IMR-90 (cell line): Measurements from ENCODE around the gene ARRB1. TPM values are rescaled to one million over a fixed set of nuclear protein-coding genes. Genes with fewer than 3 reads are reported as not detected.

Experiments used
- ATAC-seq: fragments of 200-7000 bp; cut with Tn5 transposase; 2 replicates; pipeline ENCODE4 v1.9.1; 2020; ENCODE audit warnings: low read depth, mild to moderate bottlenecking, moderate library complexity
- BruUV-seq: library from RNA; stranded (reverse); fragments of 400-500 nt; replicated peaks from 2 replicates; lab custom pipeline; 2021; lab: Mats Ljungman, UMichigan
- CTCF ChIA-PET: fragments of 300-600 bp; formaldehyde crosslinking; extraction: SDS; loops from one replicate; lab custom pipeline; 2021; ENCODE audit warnings: antibody characterized with exemption; lab: Yijun Ruan, JAX
- POLR2A ChIA-PET: fragments of 300-600 bp; sonication (Branson Sonifier 250); formaldehyde crosslinking; loops from one replicate; lab custom pipeline; 2022; ENCODE audit warnings: antibody characterized with exemption; ENCODE audit not compliant: unreplicated experiment; lab: Charles Lee
- DNase-seq: peaks from one replicate; pipeline ENCODE4 v3.0.0; 2013
- H2AFZ ChIP-seq: replicated peaks from 2 replicates; pipeline ENCODE3; 2013; ENCODE audit warnings: low read length, mild to moderate bottlenecking; ENCODE audit not compliant: poor library complexity
- H2AK5ac ChIP-seq: 2 replicates; pipeline ENCODE4 v1.6.1; 2013; ENCODE audit warnings: low read depth, low read length, inconsistent platforms
- H2AK9ac ChIP-seq: replicated peaks from 2 replicates; pipeline ENCODE3; 2013; ENCODE audit warnings: mild to moderate bottlenecking, low read depth, low read length, moderate library complexity; ENCODE audit not compliant: poor library complexity
- H2BK120ac ChIP-seq: 2 replicates; pipeline ENCODE4 v1.6.1; 2013; ENCODE audit warnings: low read depth, low read length, inconsistent platforms
- H2BK15ac ChIP-seq: 3 replicates; pipeline ENCODE4 v1.6.1; 2013; ENCODE audit warnings: low read depth, low read length, inconsistent platforms
- H2BK20ac ChIP-seq: 2 replicates; pipeline ENCODE4 v1.6.1; 2013; ENCODE audit warnings: low read depth, mild to moderate bottlenecking, inconsistent platforms, low read length, moderate library complexity
- H2BK5ac ChIP-seq: 2 replicates; pipeline ENCODE4 v1.6.1; 2013; ENCODE audit warnings: mild to moderate bottlenecking, low read depth, low read length, inconsistent platforms; ENCODE audit not compliant: poor library complexity, severe bottlenecking
- H3K14ac ChIP-seq: replicated peaks from 2 replicates; pipeline ENCODE4 v1.6.1; 2013; ENCODE audit warnings: low read depth, low read length, inconsistent platforms
- H3K18ac ChIP-seq: 2 replicates; pipeline ENCODE4 v1.6.1; 2013; ENCODE audit warnings: low read depth, low read length, control low read depth
- H3K23ac ChIP-seq: 2 replicates; pipeline ENCODE4 v1.6.1; 2013; ENCODE audit warnings: low read depth, low read length, inconsistent platforms
- H3K27ac ChIP-seq: 2 replicates; pipeline ENCODE4 v1.5.1; 2013; ENCODE audit warnings: mild to moderate bottlenecking, control low read depth, low read length; ENCODE audit not compliant: insufficient read depth
- H3K27me3 ChIP-seq: 2 replicates; pipeline ENCODE4 v1.6.1; 2013; ENCODE audit warnings: low read length; ENCODE audit not compliant: control insufficient read depth, insufficient read depth
- H3K36me3 ChIP-seq: 2 replicates; pipeline ENCODE4 v1.6.1; 2013; ENCODE audit warnings: low read length, mixed read lengths; ENCODE audit not compliant: control insufficient read depth, insufficient read depth
- H3K4ac ChIP-seq: 2 replicates; pipeline ENCODE4 v1.6.1; 2013; ENCODE audit warnings: low read depth, low read length, inconsistent platforms
- H3K4me1 ChIP-seq: 2 replicates; pipeline ENCODE4 v1.6.1; 2013; ENCODE audit warnings: low read length, mixed read lengths; ENCODE audit not compliant: control insufficient read depth, insufficient read depth
- H3K4me2 ChIP-seq: 2 replicates; pipeline ENCODE4 v1.6.1; 2013; ENCODE audit warnings: low read depth, mild to moderate bottlenecking, control low read depth, low read length, moderate library complexity
- H3K4me3 ChIP-seq: 2 replicates; pipeline ENCODE4 v1.5.1; 2013; ENCODE audit warnings: low read depth, mild to moderate bottlenecking, control low read depth, low read length, moderate library complexity; ENCODE audit not compliant: insufficient read depth
- H3K56ac ChIP-seq: 2 replicates; pipeline ENCODE4 v1.6.1; 2013; ENCODE audit warnings: low read length, inconsistent platforms; ENCODE audit not compliant: insufficient read depth; ENCODE audit errors: extremely low read depth
- H3K79me1 ChIP-seq, 2 experiments: 2 replicates each; pipeline ENCODE4 v1.6.1; 2013; ENCODE audit warnings: low read length in 2 of 2, inconsistent platforms in 1 of 2, low read depth in 1 of 2
- H3K9ac ChIP-seq: 2 replicates; pipeline ENCODE4 v1.6.1; 2013; ENCODE audit warnings: low read depth, low read length, control low read depth
- H3K9me1 ChIP-seq: 2 replicates; pipeline ENCODE4 v1.6.1; 2013; ENCODE audit warnings: low read length, inconsistent platforms; ENCODE audit not compliant: insufficient read depth
- H3K9me3 ChIP-seq: 2 replicates; pipeline ENCODE4 v1.6.1; 2013; ENCODE audit warnings: low read length; ENCODE audit not compliant: control insufficient read depth, insufficient read depth
- H4K20me1 ChIP-seq: 2 replicates; pipeline ENCODE4 v1.6.1; 2013; ENCODE audit warnings: low read length, inconsistent platforms; ENCODE audit not compliant: insufficient read depth
- H4K5ac ChIP-seq: 2 replicates; pipeline ENCODE4 v1.6.1; 2013; ENCODE audit warnings: mild to moderate bottlenecking, low read depth, low read length, control low read depth
- H4K8ac ChIP-seq, 2 experiments: 2 replicates each; pipeline ENCODE4 v1.6.1; 2013; ENCODE audit warnings: low read depth in 2 of 2, low read length in 2 of 2, control low read depth in 1 of 2, inconsistent platforms in 1 of 2
- H4K91ac ChIP-seq: 2 replicates; pipeline ENCODE4 v1.6.1; 2013; ENCODE audit warnings: low read depth, low read length, inconsistent platforms; ENCODE audit not compliant: insufficient read depth
- FOS ChIP-seq: fragments of 150-350 bp; IDR thresholded peaks from 2 replicates; pipeline ENCODE4 v1.6.1; 2016; ENCODE audit warnings: low read depth, low read length
- WGBS, 2 experiments: methylation state at CpG; one replicate each; pipeline versions ENCODE4 v1.1.5 to v1.1.7; 2013; ENCODE audit warnings: missing lambda C conversion rate in 2 of 2; ENCODE audit not compliant: insufficient read length in 1 of 2; ENCODE audit errors: extremely low coverage in 2 of 2; 5-methylcytosine and 5-hydroxymethylcytosine counted together
- dilution Hi-C: fragments of 300-500 bp; cut with HindIII; formaldehyde crosslinking; loops from one replicate; pipeline ENCODE4 v1.14.3; 2018; ENCODE audit warnings: low sequenced_read_pairs; ENCODE audit not compliant: unreplicated experiment
- in situ Hi-C: fragments of 300-500 bp; cut with MboI; formaldehyde crosslinking; loops from 3 replicates; pipeline ENCODE4 v1.14.3; 2019; ENCODE audit warnings: low sequenced_read_pairs, inconsistent platforms, mixed read lengths
- intact Hi-C: fragments of 100-400 bp; cut with micrococcal nuclease; formaldehyde crosslinking; loops from 2 replicates; pipeline ENCODE4 v1.10.0; 2022
- polyA plus RNA-seq, 3 experiments: library from polyadenylated mRNA; depleted of rRNA; stranded (reverse); fragments of >200 nt; gene quantifications; 2 replicates each; pipeline ENCODE4 v1.2.3, GENCODE V29; 2012; ENCODE audit warnings: low replicate concordance in 1 of 3
- total RNA-seq: library from RNA; depleted of rRNA; stranded (reverse); fragments of >200 nt; gene quantifications from 2 replicates; pipeline ENCODE4 v1.2.3, GENCODE V29; 2012
- TF ChIP-seq, protein P1 (sequence below): conservative IDR thresholded peaks from 2 replicates; pipeline ENCODE4 v1.5.1; 2012; ENCODE audit warnings: mild to moderate bottlenecking, low read depth, low read length, improper control_type of control experiment

ARRB1 gene
- total and polyA plus RNA-seq, 2 of the 4 experiments (the other 2 are of a cell fraction): 11.0 to 17.4 TPM

DNA sequence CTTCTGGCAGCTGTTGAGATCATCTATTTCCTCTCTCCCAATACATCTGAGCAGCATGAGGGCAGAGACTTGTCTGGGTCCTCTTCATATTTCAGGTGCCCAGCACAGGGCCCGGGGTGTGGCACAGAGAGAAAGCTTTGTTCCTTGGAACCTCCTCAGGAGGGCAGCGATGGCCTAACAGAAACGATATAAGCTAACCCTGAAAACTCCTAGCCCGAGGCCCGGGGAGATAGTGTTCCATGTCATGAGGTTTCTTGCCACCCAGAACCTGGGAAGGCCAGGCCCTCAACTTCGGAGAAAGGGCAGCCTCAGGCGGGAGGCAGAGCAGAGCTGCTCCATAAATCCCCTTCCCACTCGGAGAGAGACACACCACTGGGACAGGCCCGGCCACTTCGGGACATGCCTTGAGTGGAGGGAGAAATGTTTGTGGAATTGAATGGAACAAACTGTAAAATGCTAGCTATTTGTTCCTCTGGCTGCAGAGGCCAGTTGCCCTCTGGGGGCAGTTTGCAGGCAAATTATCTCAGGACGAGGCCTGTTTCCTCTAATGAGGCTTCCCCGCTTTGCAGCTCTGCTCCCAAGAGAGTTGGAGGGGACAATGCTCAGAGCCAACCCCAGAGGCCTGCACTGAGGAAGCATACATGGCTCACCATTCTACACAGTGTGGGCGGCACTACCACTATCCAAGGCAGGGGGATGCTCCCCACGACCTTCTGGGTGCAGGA, 11.6 kb downstream of the ARRB1 start:
- Histone ChIP-seq H2AK9ac (peak overlapping the region; percentile 77), H3K4me3 (no peak overlapping the region), H3K9me1 (peaks cover 25% of the 10 kb centered on the region; the same call in 1 of the 2 replicates), H3K9ac (peak overlapping the region; percentile 5; the same call in 1 of the 2 replicates), H3K27ac (peak overlapping the region; percentile 35; the same call in 1 of the 2 replicates), H3K4me1 (peaks cover 51% of the 10 kb centered on the region), H4K5ac (peak overlapping the region; percentile 22), H3K9me3 (no peaks in the 10 kb centered on the region), H2AK5ac (peak overlapping the region; percentile 37; the same call in 1 of the 2 replicates), H2AFZ (peak overlapping the region; percentile 79), H2BK15ac (no peak overlapping the region), H2BK20ac (peak overlapping the region; percentile 67), H4K91ac (peak overlapping the region; percentile 60; the same call in 1 of the 2 replicates), H2BK120ac (peak overlapping the region; percentile 47), H3K79me1 (peaks cover 0 to 8% of the 10 kb centered on the region in 2 experiments; a peak in 1 of 4 replicates), H3K23ac (no peak overlapping the region), H3K4ac (peak overlapping the region; percentile 83), H3K36me3 (no peaks in the 10 kb centered on the region), H3K27me3 (no peaks in the 10 kb centered on the region), H2BK5ac (no peak overlapping the region), H3K56ac (no peak overlapping the region), H3K14ac (peak overlapping the region; percentile 64; the same call in 1 of the 2 replicates), H4K8ac (peak overlapping the region in 1 of 2 experiments; percentile 67; a peak in 2 of 4 replicates), H3K18ac (peak overlapping the region; percentile 45), H3K4me2 (no peak overlapping the region; the same call in 1 of the 2 replicates), H4K20me1 (no peaks in the 10 kb centered on the region)
- intact Hi-C loops: no loop called here
- WGBS, 2 experiments: no CpG with 5 or more reads among the region's 14 CpGs
- POLR2A ChIA-PET: no interaction called here
- dilution Hi-C loops: no loop called here
- no peak for TF ChIP-seq FOS
- TF ChIP-seq, protein P1, sequence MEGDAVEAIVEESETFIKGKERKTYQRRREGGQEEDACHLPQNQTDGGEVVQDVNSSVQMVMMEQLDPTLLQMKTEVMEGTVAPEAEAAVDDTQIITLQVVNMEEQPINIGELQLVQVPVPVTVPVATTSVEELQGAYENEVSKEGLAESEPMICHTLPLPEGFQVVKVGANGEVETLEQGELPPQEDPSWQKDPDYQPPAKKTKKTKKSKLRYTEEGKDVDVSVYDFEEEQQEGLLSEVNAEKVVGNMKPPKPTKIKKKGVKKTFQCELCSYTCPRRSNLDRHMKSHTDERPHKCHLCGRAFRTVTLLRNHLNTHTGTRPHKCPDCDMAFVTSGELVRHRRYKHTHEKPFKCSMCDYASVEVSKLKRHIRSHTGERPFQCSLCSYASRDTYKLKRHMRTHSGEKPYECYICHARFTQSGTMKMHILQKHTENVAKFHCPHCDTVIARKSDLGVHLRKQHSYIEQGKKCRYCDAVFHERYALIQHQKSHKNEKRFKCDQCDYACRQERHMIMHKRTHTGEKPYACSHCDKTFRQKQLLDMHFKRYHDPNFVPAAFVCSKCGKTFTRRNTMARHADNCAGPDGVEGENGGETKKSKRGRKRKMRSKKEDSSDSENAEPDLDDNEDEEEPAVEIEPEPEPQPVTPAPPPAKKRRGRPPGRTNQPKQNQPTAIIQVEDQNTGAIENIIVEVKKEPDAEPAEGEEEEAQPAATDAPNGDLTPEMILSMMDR: 0 out of 2 replicates have a peak, but pooled peaks have one; percentile 9
- in situ Hi-C loops: no loop called here
- no TSS peak for BruUV-seq
- ATAC-seq (no peak; the same call in 1 of the 2 replicates), DNase-seq (no peak)
- CTCF ChIA-PET: interaction anchor here (0.5 to 1.4 kb wide), 3 partner anchors 17 to 49 kb away, joined by 3 to 5 read pairs (median 4); no protein-coding TSS in a partner anchor
